ENCODE results near the gene LRRTM1.

The LRRTM1 gene

DNA sequence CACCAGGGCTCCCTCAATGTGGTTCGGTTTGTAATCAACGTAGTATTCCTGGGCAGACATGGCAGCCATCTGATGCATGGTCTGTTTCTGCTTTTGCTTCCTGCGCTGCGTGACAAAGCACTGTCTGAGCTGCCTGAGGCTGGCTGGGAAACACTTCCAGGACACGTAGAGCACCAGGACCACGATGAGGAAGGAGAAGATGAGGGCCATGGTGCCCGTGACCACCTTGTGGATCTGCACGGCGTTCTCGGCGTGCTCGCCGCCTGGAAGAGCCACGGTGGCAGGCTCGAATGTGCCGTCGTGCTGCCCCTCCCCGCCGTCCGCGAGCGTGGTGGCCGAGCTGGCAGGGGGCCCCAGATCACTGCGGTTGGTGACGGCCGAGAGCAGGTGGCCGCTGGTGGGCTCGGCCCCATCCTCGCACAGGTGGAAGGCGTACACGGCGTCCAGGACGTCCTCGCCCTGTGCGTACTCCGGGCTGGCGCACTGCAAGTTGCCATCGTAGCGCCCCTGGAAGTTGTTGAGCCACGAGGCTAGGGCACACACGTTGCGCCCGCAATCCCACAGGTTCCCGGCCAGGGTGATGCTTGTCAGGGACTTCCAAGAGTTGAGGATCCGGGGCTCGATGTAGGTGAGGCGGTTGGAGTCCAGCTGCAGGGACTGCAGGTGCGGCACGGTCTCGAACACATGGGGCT, 2.1 kb downstream of the LRRTM1 start:
- DNase-seq, result no peak

GRCh38 chr2:80302001-80302313, 2.6 kb downstream of the LRRTM1 start:
- no peak for DNase-seq

GRCh38 chr2:80300954-80301353, 3.6 kb downstream of the LRRTM1 start:
- no peak for DNase-seq

DNA sequence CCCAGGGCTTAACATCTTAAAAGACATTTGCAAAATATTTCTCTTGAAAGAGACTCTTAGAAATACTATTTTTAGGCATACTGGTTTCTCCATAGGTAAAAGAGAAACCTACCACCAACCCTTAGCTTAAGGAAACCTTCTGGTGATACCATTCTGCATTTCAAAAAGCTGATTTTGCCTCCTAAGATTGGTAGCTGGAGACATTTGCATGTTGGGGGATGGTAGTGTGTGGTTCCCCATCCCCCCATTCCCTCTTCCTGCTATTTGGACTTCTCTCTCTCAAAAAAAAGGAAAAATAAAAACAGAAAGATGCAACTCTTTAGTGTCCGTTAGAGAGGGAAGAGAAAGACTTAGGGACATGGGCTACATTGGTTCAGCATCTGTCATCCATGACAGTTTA, 4.2 kb downstream of the LRRTM1 start:
- no peak for DNase-seq

GRCh38 chr2:80299661-80300060, 4.9 kb downstream of the LRRTM1 start:
- no peak for DNase-seq

DNA sequence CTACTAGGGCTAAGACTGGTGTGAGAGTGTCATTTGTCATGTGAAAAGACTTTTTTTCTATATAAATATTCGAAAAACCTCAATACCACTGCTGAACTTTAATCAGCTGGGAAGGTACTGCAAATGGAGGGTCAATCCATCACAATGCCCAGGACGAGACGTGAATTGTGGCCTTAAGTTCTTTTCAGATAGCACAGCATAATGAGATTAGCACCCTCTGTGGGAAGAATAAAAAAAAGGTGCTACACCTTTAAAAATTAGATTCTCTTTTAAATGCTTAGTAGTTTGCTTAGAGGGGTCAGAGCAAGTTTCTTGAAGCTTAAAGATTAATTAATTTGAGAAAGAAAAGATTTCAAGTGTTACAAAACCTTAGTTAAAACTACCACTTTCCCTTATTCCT, 5.6 kb downstream of the LRRTM1 start:
- no peak for DNase-seq

GRCh38 chr2:80293039-80293438, 11.5 kb downstream of the LRRTM1 start:
- DNase-seq, result no peak

DNA sequence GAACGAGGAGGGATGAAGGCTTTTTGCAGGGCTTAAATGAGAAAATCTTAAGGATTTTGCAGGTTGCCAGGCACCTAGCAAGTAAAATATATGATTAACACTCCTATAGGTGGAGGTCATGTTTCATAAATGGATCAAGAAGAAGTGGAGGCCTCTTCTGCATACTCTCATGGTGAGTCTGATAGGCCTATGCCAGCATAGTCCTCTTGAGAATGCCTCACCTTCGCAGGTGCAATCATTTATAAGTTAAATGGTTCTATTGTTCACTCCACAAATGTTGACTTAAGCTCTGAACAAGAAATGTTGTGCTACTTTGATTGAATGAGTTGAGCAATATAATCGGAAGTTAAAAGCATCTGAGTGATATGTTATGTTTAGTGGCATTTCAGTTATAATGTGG, 12.1 kb downstream of the LRRTM1 start:
- DNase-seq, result no peak

DNA sequence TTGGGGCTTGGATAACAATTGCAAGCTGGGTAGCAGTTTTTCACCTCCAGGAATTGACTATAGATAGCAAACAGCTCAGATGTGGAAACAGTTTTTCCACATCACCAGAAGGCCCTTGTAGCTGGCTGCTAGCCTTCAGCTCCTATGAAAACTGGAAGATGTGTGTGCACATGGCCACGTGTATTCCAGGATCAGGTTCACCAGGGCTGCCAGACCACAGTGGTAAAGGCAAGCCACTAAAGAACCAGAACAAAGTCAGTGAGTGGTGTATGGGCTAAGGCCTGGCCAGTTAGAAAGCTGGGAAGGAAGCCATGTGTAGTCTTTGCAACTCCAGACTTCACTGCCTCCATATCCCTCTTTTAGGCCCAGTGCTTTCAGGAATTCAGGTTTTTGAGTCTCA, 12.9 kb downstream of the LRRTM1 start:
- no peak for DNase-seq

DNA sequence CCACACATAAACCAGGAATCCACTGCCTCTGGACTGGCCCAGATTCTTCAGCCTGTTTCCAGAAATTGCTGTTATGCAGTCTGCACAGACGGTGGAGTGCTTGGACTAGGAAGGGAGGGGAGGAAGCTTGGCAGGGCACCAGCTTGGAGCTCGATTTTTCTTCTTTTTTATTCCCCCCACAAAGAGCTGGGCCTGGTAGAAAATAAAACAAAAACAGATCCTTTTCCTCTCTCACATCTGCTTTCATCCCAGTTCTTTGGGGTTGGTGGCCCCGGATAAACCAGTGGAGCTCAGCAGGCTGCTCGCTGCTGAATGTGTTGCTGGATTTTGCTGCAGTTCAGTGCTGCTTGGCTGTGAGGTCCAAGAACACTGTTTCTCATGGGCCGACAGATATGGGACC, 16.0 kb downstream of the LRRTM1 start:
- DNase-seq, result no peak

GRCh38 chr2:80281049-80281448, 23.5 kb downstream of the LRRTM1 start:
- DNase-seq, result no peak

GRCh38 chr2:80280598-80280997, 24.0 kb downstream of the LRRTM1 start:
- DNase-seq, result no peak

DNA sequence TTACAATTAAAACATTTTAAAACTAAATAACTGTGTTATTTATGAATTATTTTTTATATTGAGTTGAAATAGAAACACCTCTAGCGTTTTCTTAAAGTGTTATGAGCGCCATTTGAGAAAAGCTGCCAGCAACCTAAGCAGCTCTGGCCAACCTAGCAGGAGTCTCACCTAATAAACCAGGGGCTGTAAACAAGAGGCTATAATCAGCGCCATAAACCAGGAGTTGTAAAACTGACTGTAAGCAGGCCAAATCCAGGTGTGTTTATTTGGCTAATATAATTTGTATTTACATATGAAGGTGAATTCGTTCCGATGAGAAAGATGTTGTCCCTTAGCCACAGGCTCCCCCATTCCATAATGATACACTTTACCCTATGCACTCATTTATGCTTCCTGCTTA, 34.7 kb downstream of the LRRTM1 start:
- no peak for DNase-seq

DNA sequence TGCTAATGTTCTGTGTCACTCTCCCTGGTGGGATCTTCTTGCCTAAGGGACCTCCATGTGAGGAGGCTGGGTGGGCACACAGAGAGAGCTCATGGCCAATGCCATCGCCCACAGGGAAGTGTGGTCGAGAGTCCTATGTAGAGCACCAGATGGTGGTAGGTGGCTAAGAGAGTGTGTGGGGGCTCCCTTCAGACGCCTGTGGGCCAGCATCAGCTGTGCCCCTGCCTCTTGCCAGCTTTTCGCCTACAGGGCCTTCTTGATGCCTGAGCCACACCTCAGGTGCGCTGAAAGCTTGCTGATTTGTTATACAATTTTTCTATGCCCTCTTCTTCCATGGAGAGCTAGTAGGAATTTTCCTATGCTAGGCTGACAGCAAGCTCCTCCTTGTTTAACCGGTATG, 38.3 kb downstream of the LRRTM1 start:
- no peak for DNase-seq

GRCh38 chr2:80259292-80259691, 45.3 kb downstream of the LRRTM1 start:
- DNase-seq, result no peak

GRCh38 chr2:80258793-80259192, 45.8 kb downstream of the LRRTM1 start:
- DNase-seq, result no peak

- no peak for DNase-seq
Measured at GRCh38 chr2:80258341-80258740, 46.2 kb downstream of the LRRTM1 start.

- no peak for DNase-seq
Measured at GRCh38 chr2:80257450-80257849, 47.1 kb downstream of the LRRTM1 start.

DNA sequence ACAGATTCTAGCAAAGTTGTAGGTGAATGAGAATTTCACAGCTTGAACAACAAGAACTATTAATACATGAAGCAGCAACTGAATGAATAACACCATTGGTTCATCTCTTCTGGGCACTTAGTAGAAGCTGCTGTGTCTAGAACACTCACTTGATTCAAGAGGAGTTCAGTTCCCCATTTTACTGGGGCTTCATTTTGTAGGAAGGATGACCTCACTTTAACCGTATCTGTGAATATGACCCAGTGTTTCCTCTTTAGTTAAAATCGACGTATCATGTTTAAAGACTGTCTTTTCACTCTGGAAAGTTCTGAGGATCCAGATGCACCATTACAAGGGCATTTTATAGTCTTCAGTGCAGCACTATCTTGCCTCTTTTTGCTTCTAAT, 47.8 kb downstream of the LRRTM1 start:
- no peak for DNase-seq

DNA sequence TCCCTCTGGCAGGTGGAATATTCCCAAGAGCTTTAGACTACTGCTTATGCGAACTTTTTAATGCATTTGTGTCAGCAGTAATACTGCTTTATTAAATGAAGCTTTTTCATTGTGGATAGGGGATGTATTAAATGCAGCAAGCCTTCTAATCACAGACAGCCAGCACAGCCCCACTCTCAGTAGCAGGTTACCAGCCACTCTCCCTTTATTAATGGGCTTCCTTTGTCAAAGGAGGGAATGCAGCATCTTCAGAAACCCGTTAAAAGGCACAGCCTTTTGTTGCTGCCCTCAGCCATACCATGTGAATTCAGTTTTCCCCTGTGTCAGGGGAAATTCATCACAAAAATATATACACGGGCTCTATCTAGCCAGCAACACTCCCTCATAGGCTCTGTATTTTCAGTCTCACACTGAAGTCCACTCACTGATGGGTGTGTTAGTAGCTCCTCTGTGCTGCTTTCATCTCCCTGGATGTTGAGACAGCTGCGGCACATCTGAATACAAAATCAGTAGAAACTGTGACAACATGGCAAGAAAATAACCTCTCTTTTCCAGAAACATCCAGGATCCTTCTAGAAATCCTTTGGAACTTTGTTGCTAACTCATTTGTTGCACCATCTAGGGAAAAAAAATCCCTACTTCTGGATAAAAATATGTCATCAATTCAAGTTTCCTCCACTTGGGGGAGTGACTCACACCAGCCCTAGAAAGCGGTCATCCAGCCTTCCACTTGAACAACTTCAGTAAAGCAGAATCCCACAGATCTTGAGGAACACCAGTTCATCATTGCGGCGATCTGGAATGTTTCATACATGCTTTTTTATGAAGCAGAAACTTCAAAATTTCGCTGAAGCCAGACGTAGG, 48.4 kb downstream of the LRRTM1 start:
- DNase-seq, result no peak

DNA sequence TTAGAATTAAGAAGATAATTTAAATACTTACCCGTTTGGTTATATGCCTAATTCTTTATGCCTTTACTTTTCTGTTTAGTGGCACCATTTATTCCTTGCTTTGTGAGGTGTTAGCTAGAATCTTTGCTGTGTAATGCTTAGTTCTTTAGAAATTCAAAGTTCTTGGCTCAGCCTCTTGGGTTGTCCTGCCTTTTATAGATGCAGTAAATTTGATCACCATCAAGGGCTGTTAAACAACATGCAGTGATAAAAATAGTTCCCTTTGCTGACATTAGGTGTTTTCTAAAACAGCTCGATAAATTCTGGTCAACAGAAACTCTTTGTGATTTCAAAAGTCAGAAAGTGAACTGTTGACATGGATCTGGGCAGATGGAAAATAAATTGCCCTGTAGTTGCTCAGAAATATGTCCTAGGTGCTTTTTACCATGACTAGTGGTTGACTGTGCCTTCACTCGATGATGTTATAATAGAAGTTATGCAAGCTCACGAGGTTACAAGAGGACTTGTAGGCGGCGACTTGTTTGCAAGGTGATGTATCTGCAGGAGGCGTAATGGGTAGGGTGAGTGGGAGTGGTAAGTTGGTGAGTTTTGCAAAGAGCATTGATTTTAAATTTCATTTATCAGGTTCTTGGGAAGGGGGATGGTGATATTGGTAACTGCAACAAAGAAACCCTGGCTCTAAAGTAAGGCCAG, 52.1 kb downstream of the LRRTM1 start:
- no peak for DNase-seq

Measured in NCI-H446 (cell line).